Measurements from ENCODE around the gene RYR2. TPM values are rescaled to one million over a fixed set of nuclear protein-coding genes. Genes with fewer than 3 reads are reported as not detected.

RYR2 gene
- total RNA-seq, 1 experiment from 2014 or later = 0.90 TPM

GRCh38 chr1:237580726-237581125 lies 538.7 kb downstream of the RYR2 start:
- Mint-ChIP-seq H3K27me3 (ENCODE audit: unreplicated experiment) (no peaks in the 10 kb centered on the region), H3K27ac (ENCODE audit: unreplicated experiment) (no peak overlapping the region), H3K4me1 (ENCODE audit: low read depth, unreplicated experiment) (no peaks in the 10 kb centered on the region), H3K36me3 (ENCODE audit: insufficient read depth, unreplicated experiment) (no peaks in the 10 kb centered on the region), H3K9me3 (ENCODE audit: low read depth, unreplicated experiment) (peaks cover 11% of the 10 kb centered on the region), H3K4me3 (ENCODE audit: low read depth, unreplicated experiment) (no peak overlapping the region)
- CTCF ChIA-PET = no interaction called here
- no TSS peak for BruUV-seq (replicated peaks)
- no peak for TF ChIP-seq CTCF (IDR thresholded peaks at IDR 0.05; ENCODE audit: unreplicated experiment)
- intact Hi-C loops (cut with micrococcal nuclease; ENCODE audit: unreplicated experiment) = no loop called here
- DNase-seq = no peak

- no peak for DNase-seq
- intact Hi-C loops (cut with micrococcal nuclease; ENCODE audit: unreplicated experiment) = no loop called here
- H3K27me3 Mint-ChIP-seq (ENCODE audit: unreplicated experiment) = no peaks in the 10 kb centered on the region
- CTCF ChIA-PET = no interaction called here
- peaks cover 2% of the 10 kb centered on the region for H3K9me3 Mint-ChIP-seq (ENCODE audit: low read depth, unreplicated experiment)
- H3K4me3 Mint-ChIP-seq (ENCODE audit: low read depth, unreplicated experiment) = no peak overlapping the region
- TF ChIP-seq CTCF (IDR thresholded peaks at IDR 0.05; ENCODE audit: unreplicated experiment) = no peak
- no peaks in the 10 kb centered on the region for H3K36me3 Mint-ChIP-seq (ENCODE audit: insufficient read depth, unreplicated experiment)
- no TSS peak for BruUV-seq (replicated peaks)
- no peaks in the 10 kb centered on the region for H3K4me1 Mint-ChIP-seq (ENCODE audit: low read depth, unreplicated experiment)
- H3K27ac Mint-ChIP-seq (ENCODE audit: unreplicated experiment) = no peak overlapping the region
These were observed 541.3 kb downstream of the RYR2 start for GRCh38 chr1:237583270-237583669.

- H3K4me1 Mint-ChIP-seq (ENCODE audit: low read depth, unreplicated experiment) = no peaks in the 10 kb centered on the region
- H3K4me3 Mint-ChIP-seq (ENCODE audit: low read depth, unreplicated experiment) = no peak overlapping the region
- peaks cover 2% of the 10 kb centered on the region for H3K9me3 Mint-ChIP-seq (ENCODE audit: low read depth, unreplicated experiment)
- intact Hi-C loops (cut with micrococcal nuclease; ENCODE audit: unreplicated experiment) = no loop called here
- no TSS peak for BruUV-seq (replicated peaks)
- H3K27ac Mint-ChIP-seq (ENCODE audit: unreplicated experiment) = no peak overlapping the region
- DNase-seq = no peak
- H3K36me3 Mint-ChIP-seq (ENCODE audit: insufficient read depth, unreplicated experiment) = no peaks in the 10 kb centered on the region
- TF ChIP-seq CTCF (IDR thresholded peaks at IDR 0.05; ENCODE audit: unreplicated experiment) = no peak
- no peaks in the 10 kb centered on the region for H3K27me3 Mint-ChIP-seq (ENCODE audit: unreplicated experiment)
- CTCF ChIA-PET = interaction anchor here (0.6 kb wide), 1 partner anchor 17 kb away, joined by 3 read pairs; no protein-coding TSS in a partner anchor
These were observed 541.8 kb downstream of the RYR2 start for GRCh38 chr1:237583756-237584155.

- Mint-ChIP-seq H3K4me1 (ENCODE audit: low read depth, unreplicated experiment) (no peaks in the 10 kb centered on the region), H3K9me3 (ENCODE audit: low read depth, unreplicated experiment) (no peaks in the 10 kb centered on the region), H3K4me3 (ENCODE audit: low read depth, unreplicated experiment) (no peak overlapping the region), H3K27ac (ENCODE audit: unreplicated experiment) (no peak overlapping the region), H3K36me3 (ENCODE audit: insufficient read depth, unreplicated experiment) (no peaks in the 10 kb centered on the region), H3K27me3 (ENCODE audit: unreplicated experiment) (no peaks in the 10 kb centered on the region)
- BruUV-seq (replicated peaks) = no TSS peak
- intact Hi-C loops (cut with micrococcal nuclease; ENCODE audit: unreplicated experiment) = no loop called here
- CTCF ChIA-PET = interaction anchor here (0.6 kb wide), 1 partner anchor 11 kb away, joined by 3 read pairs; no protein-coding TSS in a partner anchor
- DNase-seq = no peak
- no peak for TF ChIP-seq CTCF (IDR thresholded peaks at IDR 0.05; ENCODE audit: unreplicated experiment)
These were observed 548.4 kb downstream of the RYR2 start for GRCh38 chr1:237590386-237590785.

All from Calu3 (cell line).